HG02642 (cell line): ENCODE data around the gene OR5K2.

Experiments used
- ATAC-seq: cut with Tn5 transposase; IDR thresholded peaks from one replicate; pipeline ENCODE4 v1.9.1; 2021; ENCODE audit warnings: mild to moderate bottlenecking; ENCODE audit not compliant: unreplicated experiment, poor library complexity

OR5K2 gene

GRCh38 chr3:98497381-98497780, at the start of gene OR5K2:
Gene OR5K2 (plus strand): TSS chr3:98497681. CDS start chr3:98497681, 0 bp downstream.
- no peak for ATAC-seq

DNA sequence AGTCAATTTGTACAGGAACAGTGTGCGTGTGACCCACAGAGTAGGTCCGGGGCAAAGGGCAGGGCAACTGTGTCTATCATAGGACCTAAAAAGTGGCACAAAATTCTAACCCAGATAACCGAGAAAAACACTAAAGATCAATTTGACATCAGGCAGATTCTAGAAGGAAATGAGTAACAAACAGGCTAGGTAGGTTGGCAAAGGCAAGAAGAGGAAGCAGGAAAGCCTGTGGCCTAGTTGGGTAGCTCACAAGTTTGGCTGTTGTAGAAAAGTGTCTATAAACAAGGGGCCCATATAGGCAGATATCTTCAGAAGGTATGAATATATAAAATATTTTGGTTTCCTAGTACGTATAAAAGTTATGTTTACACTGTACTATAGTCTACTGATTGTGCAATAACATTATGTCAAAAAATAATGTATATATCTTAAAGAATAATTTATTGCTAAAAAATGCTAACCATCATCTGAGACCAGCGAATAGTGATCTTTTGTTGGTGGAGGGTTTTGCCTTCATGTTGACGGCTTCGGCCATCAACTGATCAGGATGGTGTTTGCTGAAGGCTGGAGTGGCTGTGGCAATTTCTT, 47.8 kb upstream of the OR5K2 start:
- ATAC-seq = no peak

DNA sequence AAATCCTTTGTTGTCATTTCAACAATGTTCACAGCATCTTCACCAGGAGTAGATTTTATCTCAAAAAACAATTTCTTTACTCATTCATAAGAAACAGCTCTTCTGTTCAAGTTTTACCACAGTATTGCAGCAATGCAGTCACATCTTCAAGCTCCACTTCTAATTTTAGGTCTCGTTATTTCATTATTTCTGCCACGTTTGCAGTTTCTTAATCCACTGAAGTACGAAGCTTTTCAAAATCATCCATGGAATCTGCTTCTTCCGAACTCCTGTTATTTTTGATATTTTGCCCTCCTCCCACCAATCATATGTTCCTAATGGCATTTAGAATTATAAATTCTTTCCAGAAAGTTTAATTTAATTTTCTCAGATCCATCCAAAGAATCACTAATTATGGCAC, 47.1 kb upstream of the OR5K2 start:
- no peak for ATAC-seq

- no peak for ATAC-seq
Measured at GRCh38 chr3:98453827-98454226, 43.7 kb upstream of the OR5K2 start.

DNA sequence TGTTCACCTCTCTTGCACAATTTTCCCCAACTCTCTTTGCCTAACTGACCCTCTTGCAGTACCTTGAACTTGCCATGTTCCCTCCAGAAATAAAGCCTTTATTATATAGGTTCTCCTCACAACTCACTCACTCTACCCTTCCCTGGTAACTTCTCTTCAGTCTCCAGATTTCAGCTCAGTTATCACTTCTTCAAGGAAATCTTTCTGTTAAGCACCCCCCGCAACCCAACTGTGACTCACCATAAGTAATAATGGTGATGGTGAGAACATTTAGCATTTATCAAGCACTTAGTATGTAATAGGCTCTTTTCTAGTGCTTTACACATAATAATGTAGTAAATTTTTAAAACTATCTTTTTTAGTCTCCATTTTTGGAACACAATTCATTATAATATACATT, 42.6 kb upstream of the OR5K2 start:
- no peak for ATAC-seq

GRCh38 chr3:98457543-98457942, 39.9 kb upstream of the OR5K2 start:
- ATAC-seq = no peak

DNA sequence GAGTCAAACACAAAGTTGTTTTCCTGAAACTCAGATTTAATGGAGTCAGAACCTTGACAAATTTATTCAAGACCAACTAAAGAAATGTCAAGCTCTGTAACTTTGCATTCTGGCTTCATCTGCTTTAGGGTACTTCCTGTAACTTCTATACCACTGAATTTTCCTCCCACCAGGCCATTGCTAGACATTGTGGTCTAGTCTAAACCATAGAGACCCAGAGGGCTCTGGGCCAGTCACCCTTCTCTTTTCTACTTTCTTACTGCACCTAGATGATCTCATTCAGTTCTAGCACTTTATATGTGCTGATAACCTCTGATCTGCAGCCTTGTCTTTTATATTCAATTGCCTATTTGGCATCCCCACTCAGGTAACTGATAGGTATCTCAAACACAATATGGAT, 37.3 kb upstream of the OR5K2 start:
- ATAC-seq = no peak

GRCh38 chr3:98462901-98463300, 34.6 kb upstream of the OR5K2 start, which contains the start of gene OR5K1:
Gene OR5K1 (plus strand): TSS chr3:98463201. CDS start chr3:98469577, 6,376 bp downstream.
- ATAC-seq = no peak

- no peak for ATAC-seq
Measured at GRCh38 chr3:98482717-98483482, 14.6 kb upstream of the OR5K2 start.

DNA sequence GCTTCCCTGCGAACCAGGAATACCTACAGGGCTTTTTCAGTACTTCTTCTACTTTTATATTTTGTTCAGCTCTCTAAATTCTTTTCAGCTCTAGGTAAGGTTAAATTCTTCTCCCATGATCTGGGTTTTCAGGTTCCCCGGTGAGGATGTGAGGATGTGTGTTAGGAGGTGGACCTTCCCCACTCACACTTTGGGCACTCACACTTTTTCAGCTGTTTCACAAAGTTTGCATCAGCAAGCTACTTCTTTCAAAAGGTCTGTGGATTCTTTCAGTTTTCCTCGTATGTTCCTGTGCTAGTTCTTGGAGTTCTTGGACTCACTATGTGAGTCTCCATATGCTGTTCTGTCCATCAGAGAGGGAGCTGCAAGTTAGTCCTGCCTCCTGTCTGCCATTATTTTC, 13.9 kb upstream of the OR5K2 start:
- ATAC-seq = no peak

DNA sequence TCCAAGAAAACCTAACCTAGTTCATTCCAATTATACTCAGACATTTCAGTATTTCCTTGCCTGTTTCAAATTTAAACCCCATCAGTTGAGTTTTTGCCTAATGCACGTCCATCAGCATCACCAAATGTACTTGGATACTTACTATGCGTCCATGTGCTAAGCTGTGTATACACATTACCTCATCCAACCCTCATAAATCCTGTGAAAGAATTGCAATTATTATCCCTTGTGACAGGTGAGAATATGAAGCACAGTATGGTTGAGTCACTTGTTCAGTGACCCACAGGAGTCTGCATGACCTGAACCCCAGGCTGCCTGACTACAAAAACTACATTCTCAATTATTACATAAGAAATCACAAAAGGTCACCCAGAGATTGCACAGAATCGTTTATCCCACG, 2.5 kb downstream of the OR5K2 start:
- no peak for ATAC-seq

GRCh38 chr3:98501270-98501669, 3.8 kb downstream of the OR5K2 start:
- no peak for ATAC-seq

DNA sequence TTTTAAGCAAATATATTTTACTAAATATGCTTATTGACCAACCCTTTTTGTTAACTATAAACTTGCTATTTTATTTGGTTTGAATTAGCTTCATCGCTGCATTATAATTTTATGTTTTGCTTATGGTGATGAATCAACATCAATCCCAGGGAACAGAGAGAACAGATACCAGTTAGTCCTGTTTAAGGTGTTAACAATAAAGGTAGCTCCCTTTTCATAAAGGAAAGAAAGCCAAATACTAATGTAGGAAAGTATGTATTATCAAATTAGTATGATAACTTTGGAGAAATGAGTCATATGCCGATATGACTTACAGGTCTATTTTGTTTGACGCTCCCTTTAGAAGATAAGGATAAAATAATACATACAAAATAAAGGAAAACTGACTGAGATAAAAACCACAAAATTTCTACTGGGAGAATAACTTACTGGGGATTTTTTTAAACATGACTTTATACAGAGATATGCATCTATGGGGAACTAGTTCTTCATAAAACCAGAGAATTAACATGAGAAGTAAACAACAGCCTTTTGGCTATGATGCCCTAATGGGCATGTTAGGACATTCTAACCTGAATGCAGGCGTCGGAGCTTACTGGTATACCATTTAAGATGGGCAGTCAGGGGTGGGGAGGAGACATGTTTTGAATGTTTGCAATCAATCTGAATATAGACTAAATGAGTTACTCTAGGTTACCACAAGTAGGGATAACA, 4.5 kb downstream of the OR5K2 start:
- no peak for ATAC-seq

GRCh38 chr3:98504539-98504938, 7.1 kb downstream of the OR5K2 start:
- no peak for ATAC-seq

- ATAC-seq = no peak
Measured at GRCh38 chr3:98508582-98508981, 11.1 kb downstream of the OR5K2 start.

DNA sequence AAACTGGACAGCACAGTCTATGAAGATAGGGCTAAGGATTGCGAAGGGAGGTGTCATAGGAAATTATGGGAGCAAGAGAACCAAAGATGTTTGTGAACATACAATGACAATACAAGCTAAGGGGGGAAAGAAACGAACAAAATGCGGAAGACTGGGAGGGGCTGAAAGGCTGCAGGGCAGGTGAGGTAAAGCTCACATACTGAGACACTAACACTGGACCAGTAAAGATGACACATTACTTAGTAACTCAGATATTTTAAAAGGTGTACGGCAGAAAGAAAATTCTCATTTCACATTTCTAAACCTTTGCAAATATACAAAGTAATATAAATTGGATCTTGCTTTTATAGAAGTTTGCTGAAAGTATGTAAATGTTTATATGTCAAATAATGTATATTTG, 15.1 kb downstream of the OR5K2 start:
- ATAC-seq = no peak

DNA sequence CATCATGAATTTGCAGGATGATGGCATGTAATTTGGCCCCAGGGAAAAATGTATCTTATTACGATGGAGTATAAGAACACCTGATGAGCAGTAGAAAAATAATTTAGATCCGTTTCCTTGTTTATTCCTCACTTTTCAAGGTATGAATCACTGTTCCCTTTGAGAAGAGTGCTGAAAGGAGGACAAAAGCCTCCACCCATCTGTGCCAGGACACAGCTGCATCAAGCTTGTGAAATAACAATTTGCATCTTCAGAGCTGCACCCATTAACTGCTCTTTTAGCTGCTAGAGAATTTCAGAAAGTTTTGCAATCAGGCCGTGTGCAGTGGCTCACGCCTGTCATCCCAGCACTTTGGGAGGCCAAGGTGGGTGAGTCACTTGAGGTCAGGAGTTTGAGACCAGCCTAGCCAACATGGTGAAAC, 15.6 kb downstream of the OR5K2 start:
- ATAC-seq = no peak

- ATAC-seq = no peak
Measured at GRCh38 chr3:98513736-98514135, 16.3 kb downstream of the OR5K2 start.

DNA sequence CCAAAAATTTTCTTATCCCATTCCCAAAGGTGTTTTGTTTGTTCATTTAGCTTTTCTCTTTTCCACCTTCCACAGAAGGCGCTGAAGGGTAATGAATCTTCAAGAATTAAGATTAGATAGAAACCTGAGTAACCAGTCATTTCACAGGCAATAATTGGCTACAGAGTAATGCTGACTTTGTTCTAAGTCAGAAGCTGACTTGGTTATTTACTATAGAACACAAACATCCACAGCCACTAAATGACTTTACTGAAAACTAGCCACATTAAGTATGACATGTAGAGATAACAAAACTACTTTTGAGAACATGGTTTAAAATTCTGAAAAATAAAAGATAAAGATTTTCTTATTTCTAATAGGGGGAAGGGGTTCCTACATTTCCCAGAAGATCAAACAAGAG, 17.5 kb downstream of the OR5K2 start:
- no peak for ATAC-seq

DNA sequence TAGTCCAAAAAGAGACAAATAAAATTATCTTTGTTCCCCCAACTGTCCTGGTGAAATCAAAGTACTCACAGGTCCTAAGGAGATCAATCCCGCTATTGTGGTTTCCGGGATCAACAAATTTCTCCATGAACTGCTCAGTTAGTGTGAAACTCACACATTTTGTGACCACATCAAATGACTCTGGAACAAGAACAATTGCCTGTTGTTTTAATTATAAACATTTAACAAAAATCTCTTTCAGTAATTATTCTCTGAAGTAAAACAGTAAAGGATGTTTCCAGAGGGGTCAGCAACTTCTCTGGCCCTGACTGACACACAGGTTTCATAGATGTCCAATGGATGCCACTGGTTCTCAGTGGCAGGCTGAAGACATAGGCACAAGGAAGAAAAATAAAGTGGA, 21.3 kb downstream of the OR5K2 start:
- ATAC-seq = no peak

DNA sequence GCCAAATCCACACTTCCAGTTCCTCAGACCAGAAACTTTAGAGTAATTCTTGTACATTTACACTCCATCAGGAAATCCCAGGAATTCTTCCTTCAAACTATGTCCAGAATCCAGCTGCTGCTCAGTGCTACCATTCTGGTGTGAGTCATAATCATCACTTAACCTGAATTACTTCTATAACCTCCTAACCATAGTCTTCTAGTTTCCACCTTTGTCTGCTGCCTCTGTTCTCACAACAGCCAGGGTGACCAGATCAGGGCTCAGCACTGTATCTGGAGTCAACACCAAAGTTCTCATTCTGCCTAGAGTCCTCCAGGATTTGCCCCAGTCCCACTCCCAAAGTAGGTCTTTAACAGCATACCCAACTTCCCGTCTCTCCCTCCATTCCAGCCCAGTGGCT, 21.9 kb downstream of the OR5K2 start:
- ATAC-seq = no peak
